B cell (primary cell): ENCODE data around the gene ITGB4. TPM values are rescaled to one million over a fixed set of nuclear protein-coding genes. Genes with fewer than 3 reads are reported as not detected.

ENCODE experiments used
- ATAC-seq: fragments of 200-7000 bp; cut with Tn5 transposase; one replicate; pipeline ENCODE4 v1.10.0; 2021; ENCODE audit warnings: low read depth, mild to moderate bottlenecking, moderate number of reproducible peaks, moderate library complexity
- CTCF ChIA-PET: fragments of 350-600 bp; sonication (Branson Sonifier 250); formaldehyde crosslinking; loops from one replicate; lab custom pipeline; 2021; ENCODE audit warnings: antibody characterized with exemption, inconsistent platforms; lab: Charles Lee
- POLR2A ChIA-PET: fragments of 350-600 bp; sonication (Branson Sonifier 250); formaldehyde crosslinking; loops from one replicate; lab custom pipeline; 2021; ENCODE audit warnings: antibody characterized with exemption; lab: Charles Lee
- DNase-seq: peaks from one replicate; pipeline ENCODE4 v3.0.0; 2013
- H2AFZ ChIP-seq: 2 replicates; pipeline ENCODE4 v1.6.1; 2012; ENCODE audit warnings: mild to moderate bottlenecking, low read depth, low read length; ENCODE audit not compliant: insufficient read depth, poor library complexity, severe bottlenecking
- H3K27ac ChIP-seq, 2 donors: 1 replicate in 1 of 2; 2 replicates in 1 of 2; pipeline ENCODE4 v1.5.1; 2012 to 2013; ENCODE audit warnings: low read length in 2 of 2, mild to moderate bottlenecking in 2 of 2, moderate library complexity in 1 of 2
- H3K27me3 ChIP-seq, 4 experiments: fragments of 200-600 bp in 1 of 4; sonication (generic) in 1 of 4; replicated peaks in 1 of 4; 1 replicate in 2 of 4; 2 replicates in 2 of 4; pipeline versions ENCODE4 v1.6.1 to v1.7.0; 2013 to 2016; ENCODE audit warnings: low read length in 3 of 4, mild to moderate bottlenecking in 2 of 4, mixed read lengths in 1 of 4, moderate library complexity in 1 of 4; ENCODE audit not compliant: insufficient read depth in 4 of 4, control insufficient read depth in 3 of 4; ENCODE audit errors: control extremely low read depth in 1 of 4
- H3K36me3 ChIP-seq, 2 experiments: replicated peaks in 1 of 2; 1 replicate in 1 of 2; 2 replicates in 1 of 2; pipeline versions ENCODE4 v1.6.1 to v1.7.1; 2013; ENCODE audit warnings: low read length in 1 of 2; ENCODE audit not compliant: insufficient read depth in 2 of 2, control insufficient read depth in 1 of 2; ENCODE audit errors: control extremely low read depth in 1 of 2, extremely low read depth in 1 of 2
- H3K4me1 ChIP-seq, 2 donors: fragments of 200-600 bp in 1 of 2; sonication (generic) in 1 of 2; 1 replicate in 1 of 2; 2 replicates in 1 of 2; pipeline versions ENCODE4 v1.5.1 to v1.6.1; 2013 to 2017; ENCODE audit warnings: low read length in 2 of 2; ENCODE audit not compliant: control insufficient read depth in 2 of 2, insufficient read depth in 2 of 2
- H3K4me2 ChIP-seq: replicated peaks from 2 replicates; pipeline ENCODE3; 2012; ENCODE audit warnings: mild to moderate bottlenecking, low read depth, low read length; ENCODE audit not compliant: poor library complexity, severe bottlenecking
- H3K4me3 ChIP-seq, 5 experiments: fragments of 200-600 bp in 1 of 5; sonication (generic) in 1 of 5; 1 replicate in 3 of 5; 2 replicates in 2 of 5; pipeline versions ENCODE4 v1.5.1 to v1.7.0; 2011 to 2016; ENCODE audit warnings: low read length in 4 of 5, mild to moderate bottlenecking in 4 of 5, low read depth in 2 of 5, control low read depth in 1 of 5, moderate library complexity in 1 of 5; ENCODE audit not compliant: insufficient read depth in 1 of 5; ENCODE audit errors: control extremely low read depth in 1 of 5, extremely low read depth in 1 of 5
- H3K79me2 ChIP-seq: fragments of 200-600 bp; sonication (generic); one replicate; pipeline ENCODE4 v1.6.0; 2016; ENCODE audit warnings: low read length; ENCODE audit not compliant: control insufficient read depth, insufficient read depth
- H3K9ac ChIP-seq: fragments of 200-600 bp; sonication (generic); 2 replicates; pipeline ENCODE4 v1.6.1; 2017; ENCODE audit warnings: mild to moderate bottlenecking, low read length, moderate library complexity
- H3K9me3 ChIP-seq, 3 donors: one replicate each; pipeline versions ENCODE4 v1.6.1 to v1.7.1; 2013; ENCODE audit warnings: low read length in 2 of 3; ENCODE audit not compliant: control insufficient read depth in 2 of 3, insufficient read depth in 1 of 3; ENCODE audit errors: control extremely low read depth in 1 of 3
- H4K20me1 ChIP-seq: 2 replicates; pipeline ENCODE4 v1.6.0; 2012; ENCODE audit warnings: mild to moderate bottlenecking, low read length; ENCODE audit not compliant: insufficient read depth, control insufficient read depth, poor library complexity, severe bottlenecking
- H3K27ac Mint-ChIP-seq: one replicate; pipeline ENCODE4 v1.8.0; 2021; ENCODE audit warnings: mixed read lengths
- H3K27me3 Mint-ChIP-seq: one replicate; pipeline ENCODE4 v1.8.0; 2021; ENCODE audit warnings: mixed read lengths
- H3K4me1 Mint-ChIP-seq: one replicate; pipeline ENCODE4 v1.8.0; 2021; ENCODE audit warnings: mixed read lengths
- H3K4me3 Mint-ChIP-seq: one replicate; pipeline ENCODE4 v1.8.0; 2021; ENCODE audit warnings: mixed read lengths
- H3K9me3 Mint-ChIP-seq: one replicate; pipeline ENCODE4 v1.8.0; 2022; ENCODE audit warnings: mixed read lengths; ENCODE audit not compliant: insufficient read depth
- EZH2 ChIP-seq: IDR thresholded peaks from 2 replicates; pipeline ENCODE4 v1.6.1; 2012; ENCODE audit warnings: borderline replicate concordance, low read depth, mild to moderate bottlenecking, moderate library complexity, low read length; ENCODE audit not compliant: insufficient read depth, poor library complexity, severe bottlenecking
- WGBS: methylation state at CpG from one replicate; pipeline ENCODE4 v1.1.5; 2013; ENCODE audit warnings: missing lambda C conversion rate; ENCODE audit not compliant: insufficient coverage; 5-methylcytosine and 5-hydroxymethylcytosine counted together
- intact Hi-C: fragments of 100-400 bp; cut with micrococcal nuclease; formaldehyde crosslinking; loops from one replicate; pipeline ENCODE4 v1.10.0; 2022
- polyA plus RNA-seq: library from polyadenylated mRNA; depleted of rRNA; stranded (reverse); fragments of >200 nt; gene quantifications from 2 replicates; pipeline ENCODE4 v1.2.3, GENCODE V29; 2012
- total RNA-seq, 2 donors: library from RNA; stranded (reverse); fragments of 120-200 nt in 1 of 2; gene quantifications; 1 replicate in 1 of 2; 2 replicates in 1 of 2; pipeline versions ENCODE4 v1.2.3 to v1.2.4, GENCODE V29; 2013 to 2022
- TF ChIP-seq, protein P1 (sequence below): fragments of 200-600 bp; IDR thresholded peaks from one replicate; pipeline ENCODE4 v1.8.0; 2022; ENCODE audit warnings: antibody characterized with exemption, mild to moderate bottlenecking

The ITGB4 gene
- total and polyA plus RNA-seq, 2 donors (not counting 1 experiment from before 2014, with no cell fraction given), result 0.12 to 0.81 TPM

DNA sequence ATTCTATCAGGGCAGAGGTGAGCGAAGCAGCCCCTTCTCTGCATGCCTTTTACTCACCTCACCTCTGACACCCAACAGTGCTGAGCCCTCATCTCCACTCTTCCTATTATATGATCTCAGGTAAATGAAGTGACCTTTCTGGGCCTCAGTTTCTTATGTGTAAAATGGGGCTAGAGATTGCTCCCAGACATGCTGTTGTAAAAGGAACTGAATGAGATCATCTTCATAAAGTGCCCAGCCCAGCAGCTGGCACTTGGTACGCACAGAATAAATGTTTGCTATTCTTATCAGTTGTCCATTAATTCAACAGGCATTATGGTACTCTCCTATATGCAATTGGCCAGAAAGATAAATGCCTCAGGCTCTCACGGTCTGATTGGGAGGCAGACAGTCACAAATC, 48.3 kb downstream of the ITGB4 start:
- H3K4me1 ChIP-seq, result peaks cover 3 to 6% of the 10 kb centered on the region in 2 donors
- POLR2A ChIA-PET, result interaction anchor here (0.7 to 2.6 kb wide), 4 partner anchors 8 to 61 kb away, joined by 3 to 14 read pairs (median 4); a partner anchor contains a TSS
- Mint-ChIP-seq H3K9me3 (no peaks in the 10 kb centered on the region), H3K4me3 (no peak overlapping the region), H3K27ac (no peak overlapping the region), H3K27me3 (no peaks in the 10 kb centered on the region), H3K4me1 (peaks cover 5% of the 10 kb centered on the region)
- WGBS, result 100% methylated on average over 1 of the region's 3 CpGs
- no peaks in the 10 kb centered on the region for H3K79me2 ChIP-seq
- TF ChIP-seq, protein P1, sequence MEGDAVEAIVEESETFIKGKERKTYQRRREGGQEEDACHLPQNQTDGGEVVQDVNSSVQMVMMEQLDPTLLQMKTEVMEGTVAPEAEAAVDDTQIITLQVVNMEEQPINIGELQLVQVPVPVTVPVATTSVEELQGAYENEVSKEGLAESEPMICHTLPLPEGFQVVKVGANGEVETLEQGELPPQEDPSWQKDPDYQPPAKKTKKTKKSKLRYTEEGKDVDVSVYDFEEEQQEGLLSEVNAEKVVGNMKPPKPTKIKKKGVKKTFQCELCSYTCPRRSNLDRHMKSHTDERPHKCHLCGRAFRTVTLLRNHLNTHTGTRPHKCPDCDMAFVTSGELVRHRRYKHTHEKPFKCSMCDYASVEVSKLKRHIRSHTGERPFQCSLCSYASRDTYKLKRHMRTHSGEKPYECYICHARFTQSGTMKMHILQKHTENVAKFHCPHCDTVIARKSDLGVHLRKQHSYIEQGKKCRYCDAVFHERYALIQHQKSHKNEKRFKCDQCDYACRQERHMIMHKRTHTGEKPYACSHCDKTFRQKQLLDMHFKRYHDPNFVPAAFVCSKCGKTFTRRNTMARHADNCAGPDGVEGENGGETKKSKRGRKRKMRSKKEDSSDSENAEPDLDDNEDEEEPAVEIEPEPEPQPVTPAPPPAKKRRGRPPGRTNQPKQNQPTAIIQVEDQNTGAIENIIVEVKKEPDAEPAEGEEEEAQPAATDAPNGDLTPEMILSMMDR, result no peak
- no peak for TF ChIP-seq EZH2
- no peak overlapping the region for H3K9ac ChIP-seq
- H3K36me3 ChIP-seq, result peaks cover 0 to 1% of the 10 kb centered on the region in 2 experiments
- ATAC-seq (no peak), DNase-seq (no peak)
- H3K4me2 ChIP-seq, result no peak overlapping the region
- no peaks in the 10 kb centered on the region for H4K20me1 ChIP-seq
- H2AFZ ChIP-seq, result no peak overlapping the region
- CTCF ChIA-PET, result interaction anchor here (0.7 to 1.5 kb wide), 3 partner anchors 16 to 61 kb away, joined by 3 to 4 read pairs (median 4); no protein-coding TSS in a partner anchor
- intact Hi-C loops, result loop anchor here (10.0 kb wide), 1 partner anchor 255 kb away; the partner anchor contains the start of genes CASKIN2 and TSEN54
- no peak overlapping the region for H3K27ac ChIP-seq
- H3K9me3 ChIP-seq, result no peaks in the 10 kb centered on the region
- H3K27me3 ChIP-seq, result no peaks in the 10 kb centered on the region
- no peak overlapping the region for H3K4me3 ChIP-seq
